ENCODE measurements around the gene GXYLT2. TPM values are rescaled to one million over a fixed set of nuclear protein-coding genes. Genes with fewer than 3 reads are reported as not detected.

Gene GXYLT2
- polyA plus RNA-seq, 3 donors, result 0.04 TPM; not detected in 2

- no peaks in the 10 kb centered on the region for H4K20me1 ChIP-seq (ENCODE audit: insufficient read depth, low read length)
- H3K4me3 Mint-ChIP-seq, result no peak overlapping the region
- H3K9me3 Mint-ChIP-seq, result no peaks in the 10 kb centered on the region
- H3K4me3 ChIP-seq (replicated peaks in 1 of 3; ENCODE audit: low read depth in 2 of 3, low read length in 3 of 3), result no peak overlapping the region
- H3K36me3 ChIP-seq (replicated peaks in 1 of 2; ENCODE audit: control insufficient read depth in 1 of 2, insufficient read depth in 2 of 2, low read length in 2 of 2), result no peaks in the 10 kb centered on the region
- intact Hi-C loops (cut with micrococcal nuclease), result no loop called here
- no CpG with 5 or more reads among the region's 3 CpGs for WGBS (ENCODE audit: insufficient coverage)
- TF ChIP-seq CTCF (IDR thresholded peaks at IDR 0.05), result no peak
- no peak for DNase-seq
- peaks cover 0 to 2% (median 1%) of the 10 kb centered on the region in 3 donors for H3K27me3 Mint-ChIP-seq (ENCODE audit: low read depth in 3 of 3)
- H3K27me3 ChIP-seq (ENCODE audit: control insufficient read depth in 2 of 2, insufficient read depth in 2 of 2, low read length in 2 of 2), result no peaks in the 10 kb centered on the region
- no peaks in the 10 kb centered on the region for H3K4me1 ChIP-seq (ENCODE audit: control insufficient read depth in 1 of 2, insufficient read depth in 2 of 2, low read length in 2 of 2)
- H2AFZ ChIP-seq (ENCODE audit: insufficient read depth, low read depth, low read length, poor library complexity, severe bottlenecking), result no peak overlapping the region
- no peaks in the 10 kb centered on the region for H3K4me1 Mint-ChIP-seq
- no peaks in the 10 kb centered on the region for H3K36me3 Mint-ChIP-seq
- H3K9me3 ChIP-seq (replicated peaks in 1 of 2; ENCODE audit: control insufficient read depth in 1 of 2, insufficient read depth in 1 of 2, low read length in 2 of 2), result no peaks in the 10 kb centered on the region
- H3K9ac ChIP-seq (ENCODE audit: insufficient read depth, low read length, poor library complexity, severe bottlenecking), result no peak overlapping the region
- H3K79me2 ChIP-seq (ENCODE audit: insufficient read depth, low read length), result no peaks in the 10 kb centered on the region
- H3K4me2 ChIP-seq (replicated peaks; ENCODE audit: extremely low read depth, low read length, poor library complexity, severe bottlenecking), result no peak overlapping the region
- no peak overlapping the region for H3K27ac Mint-ChIP-seq
- no peak overlapping the region for H3K27ac ChIP-seq (ENCODE audit: low read depth in 1 of 2, low read length in 2 of 2)
These were observed 15.2 kb downstream of the GXYLT2 start for GRCh38 chr3:72903004-72903403.

GRCh38 chr3:72904163-72904562 is 16.3 kb downstream of the GXYLT2 start:
- Mint-ChIP-seq H3K27me3 (ENCODE audit: low read depth in 3 of 3) (peaks cover 0 to 2% (median 0%) of the 10 kb centered on the region in 3 donors), H3K27ac (no peak overlapping the region), H3K36me3 (no peaks in the 10 kb centered on the region), H3K4me3 (no peak overlapping the region), H3K4me1 (no peaks in the 10 kb centered on the region), H3K9me3 (peaks cover 0 to 2% (median 0%) of the 10 kb centered on the region in 7 donors)
- Histone ChIP-seq H3K4me2 (replicated peaks; ENCODE audit: extremely low read depth, low read length, poor library complexity, severe bottlenecking) (no peak overlapping the region), H3K79me2 (ENCODE audit: insufficient read depth, low read length) (no peaks in the 10 kb centered on the region), H3K9me3 (replicated peaks in 1 of 2; ENCODE audit: control insufficient read depth in 1 of 2, insufficient read depth in 1 of 2, low read length in 2 of 2) (no peaks in the 10 kb centered on the region), H3K27me3 (ENCODE audit: control insufficient read depth in 2 of 2, insufficient read depth in 2 of 2, low read length in 2 of 2) (no peaks in the 10 kb centered on the region), H3K9ac (ENCODE audit: insufficient read depth, low read length, poor library complexity, severe bottlenecking) (no peak overlapping the region), H3K4me1 (ENCODE audit: control insufficient read depth in 1 of 2, insufficient read depth in 2 of 2, low read length in 2 of 2) (no peaks in the 10 kb centered on the region), H3K27ac (ENCODE audit: low read depth in 1 of 2, low read length in 2 of 2) (no peak overlapping the region), H3K36me3 (replicated peaks in 1 of 2; ENCODE audit: control insufficient read depth in 1 of 2, insufficient read depth in 2 of 2, low read length in 2 of 2) (no peaks in the 10 kb centered on the region), H3K4me3 (replicated peaks in 1 of 3; ENCODE audit: low read depth in 2 of 3, low read length in 3 of 3) (no peak overlapping the region), H2AFZ (ENCODE audit: insufficient read depth, low read depth, low read length, poor library complexity, severe bottlenecking) (no peak overlapping the region), H4K20me1 (ENCODE audit: insufficient read depth, low read length) (no peaks in the 10 kb centered on the region)
- TF ChIP-seq CTCF (IDR thresholded peaks at IDR 0.05), result no peak
- intact Hi-C loops (cut with micrococcal nuclease), result no loop called here
- WGBS (ENCODE audit: insufficient coverage), result no CpG with 5 or more reads among the region's 2 CpGs
- no peak for DNase-seq

All from CD14-positive monocyte (primary cell).